ENCODE results near the gene LYST. TPM values are rescaled to one million over a fixed set of nuclear protein-coding genes. Genes with fewer than 3 reads are reported as not detected.

Gene LYST
- polyA plus RNA-seq, 1 of the 3 experiments (the other 2 are of a cell fraction), result 3.9 TPM

DNA sequence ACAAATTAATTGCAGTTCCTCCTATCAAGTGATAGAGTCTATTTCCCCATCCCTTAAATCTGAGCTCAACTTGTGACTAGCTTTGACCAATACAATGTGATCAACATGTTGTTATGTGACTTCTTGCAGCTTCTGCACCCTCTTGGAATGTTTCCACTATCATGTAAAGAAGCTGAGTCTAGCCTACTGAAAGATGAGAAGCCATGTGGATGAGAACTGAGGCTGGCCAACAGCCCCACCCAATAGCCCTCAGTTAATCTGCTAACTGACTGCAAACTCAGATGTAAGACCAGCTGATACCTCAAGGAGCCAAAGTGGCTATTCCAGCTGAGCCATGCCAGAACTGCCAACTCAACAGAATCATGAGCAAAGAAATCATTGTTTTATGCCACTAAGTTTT lies 44.0 kb downstream of the LYST start:
- no peak for DNase-seq
- CTCF ChIA-PET, result interaction anchor here (1.5 kb wide), 1 partner anchor 12 kb away, joined by 3 read pairs; no protein-coding TSS in a partner anchor

DNA sequence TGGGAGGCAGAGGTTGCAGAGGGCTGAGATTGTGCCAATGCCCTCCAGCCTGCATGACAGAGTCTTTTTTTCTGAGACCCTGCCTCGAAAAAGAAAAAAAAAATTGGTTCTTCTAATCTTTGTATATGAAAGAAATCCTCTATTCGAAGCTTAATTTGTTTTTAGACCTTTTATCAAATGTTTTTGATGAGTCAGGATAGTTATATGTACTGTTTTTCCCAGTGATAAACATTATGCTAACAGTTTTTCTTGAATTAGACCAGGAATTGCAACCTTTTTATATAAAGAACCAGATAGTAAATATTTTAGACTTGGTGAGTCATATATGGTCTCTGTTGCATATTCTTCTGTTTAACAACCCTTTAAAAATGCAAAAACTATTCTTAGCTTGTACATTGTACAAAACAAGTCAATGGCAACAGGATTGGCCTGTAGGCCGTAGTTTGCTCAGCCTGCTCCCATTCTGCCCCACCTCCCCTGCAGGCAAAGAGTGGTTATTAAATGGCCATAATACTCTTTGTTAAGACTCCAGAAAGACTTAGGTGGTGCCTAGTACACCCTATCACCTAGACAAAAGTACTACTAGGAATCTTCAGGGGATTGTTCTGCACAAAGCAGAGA lies 45.2 kb downstream of the LYST start:
- Histone ChIP-seq H3K27ac (ENCODE audit: low read depth in 2 of 2, low read length in 1 of 2) (peak overlapping the region in 1 of 2 experiments; percentile 46; a peak in 3 of 4 replicates), H3K4me2 (no peak overlapping the region; the same call in 1 of the 2 replicates), H2AFZ (ENCODE audit: low read depth) (no peak overlapping the region), H3K4me1 (ENCODE audit: control insufficient read depth in 1 of 2, insufficient read depth in 2 of 2, low read depth in 1 of 2, low read length in 1 of 2) (peaks cover 3% of the 10 kb centered on the region in 2 experiments; a peak in 1 of 4 replicates), H3K9me3 (no peaks in the 10 kb centered on the region), H4K20me1 (ENCODE audit: insufficient read depth) (no peaks in the 10 kb centered on the region), H3K9me2 (no peaks in the 10 kb centered on the region), H3K79me2 (ENCODE audit: insufficient read depth) (no peaks in the 10 kb centered on the region), H3K9ac (no peak overlapping the region), H3K27me3 (ENCODE audit: insufficient read depth) (no peaks in the 10 kb centered on the region), H3F3A (replicated peaks; ENCODE audit: insufficient read depth) (no peaks in the 10 kb centered on the region), H3K36me3 (replicated peaks in 1 of 2; ENCODE audit: control insufficient read depth in 1 of 2, insufficient read depth in 2 of 2, low read length in 1 of 2) (peaks cover 0 to 9% of the 10 kb centered on the region in 2 experiments), H3K4me3 (ENCODE audit: low read depth in 2 of 2, low read length in 1 of 2) (no peak overlapping the region)
- ChIA-PET CTCF (interaction anchor here (0.6 to 1.5 kb wide), 3 partner anchors 13 to 190 kb away, joined by 3 to 4 read pairs (median 3); no protein-coding TSS in a partner anchor), POLR2A (no interaction called here)
- 70% methylated on average over 3 of the region's 3 CpGs for WGBS (ENCODE audit: low lambda C conversion rate)
- no peak for DNase-seq
- TF ChIP-seq SMC3 (IDR thresholded peaks at IDR 0.05; ENCODE audit: low read depth, low read length), result no peak
- peak; percentile 57; the same call in 1 of the 2 replicates for TF ChIP-seq FOSL2 (IDR thresholded peaks at IDR 0.05; ENCODE audit: borderline replicate concordance, low read depth)
- 0 out of 2 replicates have a peak, but pooled peaks have one; percentile 30 for TF ChIP-seq MEF2A (IDR thresholded peaks at IDR 0.05; ENCODE audit: borderline replicate concordance, low read depth)
- TF ChIP-seq FOXM1 (IDR thresholded peaks at IDR 0.05; ENCODE audit: low read depth), result no peak
- no peak for TF ChIP-seq TCF12 (IDR thresholded peaks at IDR 0.05)

More for the DNA sequence above, 44.0 kb downstream of the LYST start:
- Histone ChIP-seq H2AFZ (ENCODE audit: low read depth) (no peak overlapping the region), H3K9ac (no peak overlapping the region), H3K4me3 (ENCODE audit: low read depth in 2 of 2, low read length in 1 of 2) (no peak overlapping the region), H3K4me2 (no peak overlapping the region), H3K9me3 (no peaks in the 10 kb centered on the region), H3K79me2 (ENCODE audit: insufficient read depth) (no peaks in the 10 kb centered on the region), H4K20me1 (ENCODE audit: insufficient read depth) (no peaks in the 10 kb centered on the region), H3K27me3 (ENCODE audit: insufficient read depth) (no peaks in the 10 kb centered on the region), H3F3A (replicated peaks; ENCODE audit: insufficient read depth) (no peaks in the 10 kb centered on the region), H3K9me2 (no peaks in the 10 kb centered on the region), H3K27ac (ENCODE audit: low read depth in 2 of 2, low read length in 1 of 2) (no peak overlapping the region), H3K4me1 (ENCODE audit: control insufficient read depth in 1 of 2, insufficient read depth in 2 of 2, low read depth in 1 of 2, low read length in 1 of 2) (peaks cover 3% of the 10 kb centered on the region in 2 experiments; a peak in 1 of 4 replicates), H3K36me3 (replicated peaks in 1 of 2; ENCODE audit: control insufficient read depth in 1 of 2, insufficient read depth in 2 of 2, low read length in 1 of 2) (peaks cover 0 to 9% of the 10 kb centered on the region in 2 experiments)
- TF ChIP-seq EZH2phosphoT487 (IDR thresholded peaks at IDR 0.05; ENCODE audit: borderline replicate concordance, low read depth), result no peak
- no peak for TF ChIP-seq NRF1 (IDR thresholded peaks at IDR 0.05; ENCODE audit: low read depth, low read length)
- TF ChIP-seq, protein P1, sequence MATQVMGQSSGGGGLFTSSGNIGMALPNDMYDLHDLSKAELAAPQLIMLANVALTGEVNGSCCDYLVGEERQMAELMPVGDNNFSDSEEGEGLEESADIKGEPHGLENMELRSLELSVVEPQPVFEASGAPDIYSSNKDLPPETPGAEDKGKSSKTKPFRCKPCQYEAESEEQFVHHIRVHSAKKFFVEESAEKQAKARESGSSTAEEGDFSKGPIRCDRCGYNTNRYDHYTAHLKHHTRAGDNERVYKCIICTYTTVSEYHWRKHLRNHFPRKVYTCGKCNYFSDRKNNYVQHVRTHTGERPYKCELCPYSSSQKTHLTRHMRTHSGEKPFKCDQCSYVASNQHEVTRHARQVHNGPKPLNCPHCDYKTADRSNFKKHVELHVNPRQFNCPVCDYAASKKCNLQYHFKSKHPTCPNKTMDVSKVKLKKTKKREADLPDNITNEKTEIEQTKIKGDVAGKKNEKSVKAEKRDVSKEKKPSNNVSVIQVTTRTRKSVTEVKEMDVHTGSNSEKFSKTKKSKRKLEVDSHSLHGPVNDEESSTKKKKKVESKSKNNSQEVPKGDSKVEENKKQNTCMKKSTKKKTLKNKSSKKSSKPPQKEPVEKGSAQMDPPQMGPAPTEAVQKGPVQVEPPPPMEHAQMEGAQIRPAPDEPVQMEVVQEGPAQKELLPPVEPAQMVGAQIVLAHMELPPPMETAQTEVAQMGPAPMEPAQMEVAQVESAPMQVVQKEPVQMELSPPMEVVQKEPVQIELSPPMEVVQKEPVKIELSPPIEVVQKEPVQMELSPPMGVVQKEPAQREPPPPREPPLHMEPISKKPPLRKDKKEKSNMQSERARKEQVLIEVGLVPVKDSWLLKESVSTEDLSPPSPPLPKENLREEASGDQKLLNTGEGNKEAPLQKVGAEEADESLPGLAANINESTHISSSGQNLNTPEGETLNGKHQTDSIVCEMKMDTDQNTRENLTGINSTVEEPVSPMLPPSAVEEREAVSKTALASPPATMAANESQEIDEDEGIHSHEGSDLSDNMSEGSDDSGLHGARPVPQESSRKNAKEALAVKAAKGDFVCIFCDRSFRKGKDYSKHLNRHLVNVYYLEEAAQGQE (IDR thresholded peaks at IDR 0.05; ENCODE audit: low read depth, low read length), result no peak
- no peak for TF ChIP-seq GATA2 (CRISPR knock-in tag; IDR thresholded peaks at IDR 0.05)
- no peak for TF ChIP-seq YY1 (IDR thresholded peaks at IDR 0.05; ENCODE audit: low read depth)
- TF ChIP-seq FOSL2 (IDR thresholded peaks at IDR 0.05; ENCODE audit: borderline replicate concordance, low read depth), result no peak
- POLR2A ChIA-PET, result no interaction called here
